ENCODE measurements around the gene LRP2. TPM values are rescaled to one million over a fixed set of nuclear protein-coding genes. Genes with fewer than 3 reads are reported as not detected.

LRP2 gene
- total and polyA plus RNA-seq, 2 of the 8 experiments (the other 6 are each of a cell fraction or from before 2014, with no cell fraction given): 2.0 to 2.9 TPM

DNA sequence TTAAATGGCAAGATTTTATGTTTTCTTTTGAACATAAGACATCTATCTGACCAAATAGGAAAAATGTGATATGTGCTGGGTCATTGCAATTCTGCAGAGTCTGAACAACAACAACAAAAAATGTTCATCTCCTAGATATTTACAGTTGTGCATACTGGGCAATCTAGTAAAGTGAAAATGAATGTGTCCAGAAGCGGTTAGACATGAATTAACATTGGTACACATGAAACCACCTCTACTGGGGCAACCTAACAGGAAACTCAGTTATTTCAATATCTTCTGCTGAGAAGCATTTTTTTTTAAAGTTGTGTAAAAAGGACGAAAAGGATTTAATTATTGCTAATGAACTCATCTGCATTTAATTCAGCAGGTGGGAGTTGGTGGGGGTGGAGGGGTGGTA lies 216.1 kb downstream of the LRP2 start:
- CTCF ChIA-PET (ENCODE audit: partially characterized antibody): no interaction called here
- POLR2A ChIA-PET (ENCODE audit: partially characterized antibody): interaction anchor here (0.6 kb wide), 1 partner anchor 346 kb away, joined by 3 read pairs; no protein-coding TSS in a partner anchor
- TF ChIP-seq YY1 (IDR thresholded peaks at IDR 0.05; ENCODE audit: low read depth, low read length) (no peak), JUND (IDR thresholded peaks at IDR 0.05; ENCODE audit: low read length) (no peak), RBBP5 (IDR thresholded peaks at IDR 0.05; ENCODE audit: borderline replicate concordance, low read depth, low read length) (no peak), BRCA1 (IDR thresholded peaks at IDR 0.05; ENCODE audit: low read depth, low read length) (no peak), ASH2L (IDR thresholded peaks at IDR 0.05; ENCODE audit: low read length) (no peak), SP4 (IDR thresholded peaks at IDR 0.05; ENCODE audit: low read length) (no peak), HDAC6 (IDR thresholded peaks at IDR 0.05; ENCODE audit: low read depth, low read length) (no peak), GTF2F1 (IDR thresholded peaks at IDR 0.05; ENCODE audit: borderline replicate concordance, low read depth, low read length) (no peak), JUN (IDR thresholded peaks at IDR 0.05; ENCODE audit: low read depth, low read length) (no peak), TAF7 (optimal IDR thresholded peaks at IDR 0.05; ENCODE audit: borderline replicate concordance, low read depth, low read length) (no peak), SAP30 (IDR thresholded peaks at IDR 0.05; ENCODE audit: insufficient read depth, insufficient replicate concordance, low read length) (no peak), EP300 (IDR thresholded peaks at IDR 0.05; ENCODE audit: borderline replicate concordance in 1 of 2, low read depth in 2 of 2, low read length in 2 of 2) (no peak), MAFK (IDR thresholded peaks at IDR 0.05; ENCODE audit: low read depth, low read length) (no peak)
- TF ChIP-seq, protein P1, sequence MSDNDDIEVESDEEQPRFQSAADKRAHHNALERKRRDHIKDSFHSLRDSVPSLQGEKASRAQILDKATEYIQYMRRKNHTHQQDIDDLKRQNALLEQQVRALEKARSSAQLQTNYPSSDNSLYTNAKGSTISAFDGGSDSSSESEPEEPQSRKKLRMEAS (IDR thresholded peaks at IDR 0.05): no peak

More for the DNA sequence above, 216.1 kb downstream of the LRP2 start:
- DNase-seq (ENCODE audit: low read depth in 1 of 2, low spot score in 2 of 2): no peak
- Histone ChIP-seq H3K56ac (replicated peaks; ENCODE audit: insufficient read length, low read depth, low read length) (no peak overlapping the region), H3K27me3 (replicated peaks in 1 of 4; ENCODE audit: control insufficient read depth in 3 of 4, extremely low read depth in 1 of 4, insufficient read depth in 3 of 4, low read length in 3 of 4) (no peaks in the 10 kb centered on the region), H3K9me3 (ENCODE audit: insufficient read depth in 2 of 2, low read depth in 1 of 2, low read length in 1 of 2) (no peaks in the 10 kb centered on the region), H2BK12ac (ENCODE audit: low read depth, low read length) (no peak overlapping the region), H3K79me1 (ENCODE audit: low read depth, low read length) (no peaks in the 10 kb centered on the region), H2BK15ac (ENCODE audit: low read length) (no peak overlapping the region), H3K79me2 (ENCODE audit: control insufficient read depth in 1 of 2, insufficient read depth in 2 of 2, low read length in 2 of 2) (no peaks in the 10 kb centered on the region), H2AFZ (ENCODE audit: low read length) (no peak overlapping the region), H4K20me1 (replicated peaks in 1 of 2; ENCODE audit: control insufficient read depth in 1 of 2, insufficient read depth in 2 of 2, low read length in 2 of 2) (no peaks in the 10 kb centered on the region), H3K4ac (replicated peaks; ENCODE audit: insufficient read length, low read depth, low read length) (no peak overlapping the region), H3K14ac (ENCODE audit: insufficient read length) (no peak overlapping the region), H4K5ac (ENCODE audit: insufficient read length, low read depth, low read length) (no peak overlapping the region), H2BK20ac (ENCODE audit: low read length) (no peak overlapping the region), H4K91ac (replicated peaks; ENCODE audit: insufficient read length, low read length) (no peak overlapping the region), H4K8ac (ENCODE audit: extremely low read depth, insufficient read depth, low read length) (no peak overlapping the region), H3K9ac (replicated peaks in 1 of 4; ENCODE audit: extremely low read depth in 1 of 4, low read depth in 3 of 4, low read length in 3 of 4) (no peak overlapping the region), H3K23ac (ENCODE audit: insufficient read length) (no peak overlapping the region), H3K36me3 (ENCODE audit: control insufficient read depth in 2 of 4, insufficient read depth in 4 of 4, low read length in 3 of 4) (no peaks in the 10 kb centered on the region), H3K4me3 (ENCODE audit: extremely low read depth in 1 of 4, insufficient read depth in 2 of 4, low read depth in 3 of 4, low read length in 4 of 4) (no peak overlapping the region), H3K18ac (ENCODE audit: extremely low read depth, low read length) (no peak overlapping the region), H3K23me2 (ENCODE audit: low read depth, low read length) (no peaks in the 10 kb centered on the region), H3K4me1 (replicated peaks in 1 of 4; ENCODE audit: control insufficient read depth in 3 of 4, insufficient read depth in 4 of 4, low read length in 3 of 4) (peaks cover 0 to 3% (median under 1%) of the 10 kb centered on the region in 4 experiments; a peak in 1 of 7 replicates), H2BK120ac (replicated peaks; ENCODE audit: low read depth, low read length) (no peak overlapping the region), H3K27ac (ENCODE audit: low read depth, low read length) (no peak overlapping the region), H3K4me2 (ENCODE audit: insufficient read depth in 1 of 2, low read depth in 2 of 2, low read length in 2 of 2) (no peak overlapping the region), H2AK5ac (ENCODE audit: low read depth, low read length) (no peak overlapping the region), H2BK5ac (ENCODE audit: low read depth, low read length) (no peak overlapping the region)
- 83% methylated on average over 2 of the region's 2 CpGs; no CpG with 5 or more reads in 1 of the 2 experiments for WGBS, 2 experiments (ENCODE audit: extremely low coverage in 1 of 2, insufficient coverage in 1 of 2, insufficient read length in 1 of 2, insufficient replicate concordance in 2 of 2, low coverage in 1 of 2, low lambda C conversion rate in 2 of 2, missing lambda C conversion rate in 1 of 2)
- FAIRE-seq: no peak

Measured in H1 (cell line).